ENCODE data around the gene LRP2BP.
"Not testable (repeated sequence)": the region's sequence is repeated elsewhere in the genome, so short reads cannot be mapped to it uniquely, and the experiment has no call there.

LRP2BP gene

DNA sequence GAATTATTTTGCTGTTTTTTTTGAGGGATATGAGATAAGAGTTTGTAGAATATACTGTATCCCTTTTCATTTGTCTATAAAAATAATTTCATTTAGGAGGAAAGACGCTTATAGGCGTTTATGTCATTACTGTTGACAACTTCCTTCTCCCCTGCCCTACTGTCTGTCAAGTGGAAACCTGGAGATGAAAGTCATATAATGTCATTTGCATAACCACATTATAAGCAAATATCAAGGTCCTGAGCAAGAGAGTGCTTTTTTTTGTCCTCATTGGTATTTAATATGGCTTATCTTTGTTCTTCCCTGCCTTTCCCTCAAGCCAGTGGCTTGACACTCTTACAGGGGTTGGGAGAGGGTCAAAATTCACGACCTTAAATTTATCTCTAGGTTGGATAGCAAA is 55.8 kb downstream of the LRP2BP start:
- peaks cover 6% of the 10 kb centered on the region; the same call in 1 of the 2 replicates for H3K4me1 ChIP-seq (ENCODE audit: insufficient read depth, low read length)
- H3K9ac ChIP-seq (ENCODE audit: low read depth, low read length) = no peak overlapping the region
- no peaks in the 10 kb centered on the region for H3K9me3 ChIP-seq (ENCODE audit: control insufficient read depth, insufficient read depth, low read length)
- no peaks in the 10 kb centered on the region for H3K36me3 ChIP-seq (ENCODE audit: insufficient read depth, low read length)

DNA sequence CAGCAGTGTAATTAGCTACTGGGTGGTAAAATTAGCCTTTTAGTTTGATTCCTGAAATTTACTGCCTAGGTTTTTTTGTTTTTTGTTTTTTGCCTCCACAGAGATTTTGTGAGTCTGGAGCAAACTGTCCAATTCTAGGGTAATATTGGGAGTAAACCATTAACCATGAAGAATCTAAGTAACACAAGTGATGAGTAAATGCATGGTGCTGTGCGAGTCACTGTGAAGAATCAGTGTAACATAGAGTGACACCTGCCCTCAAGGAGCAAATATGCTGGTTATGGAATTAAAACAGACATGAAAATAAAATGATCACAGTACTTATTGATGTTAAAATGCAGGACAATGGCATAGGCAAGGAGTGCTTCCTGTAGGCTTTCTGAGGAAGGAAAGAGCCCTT is 60.1 kb downstream of the LRP2BP start:
- H3K36me3 ChIP-seq (ENCODE audit: insufficient read depth, low read length) = no peaks in the 10 kb centered on the region
- H3K4me1 ChIP-seq (ENCODE audit: insufficient read depth, low read length) = peaks cover 14% of the 10 kb centered on the region; the same call in 1 of the 2 replicates
- no peak overlapping the region for H3K9ac ChIP-seq (ENCODE audit: low read depth, low read length)
- no peaks in the 10 kb centered on the region for H3K9me3 ChIP-seq (ENCODE audit: control insufficient read depth, insufficient read depth, low read length)

DNA sequence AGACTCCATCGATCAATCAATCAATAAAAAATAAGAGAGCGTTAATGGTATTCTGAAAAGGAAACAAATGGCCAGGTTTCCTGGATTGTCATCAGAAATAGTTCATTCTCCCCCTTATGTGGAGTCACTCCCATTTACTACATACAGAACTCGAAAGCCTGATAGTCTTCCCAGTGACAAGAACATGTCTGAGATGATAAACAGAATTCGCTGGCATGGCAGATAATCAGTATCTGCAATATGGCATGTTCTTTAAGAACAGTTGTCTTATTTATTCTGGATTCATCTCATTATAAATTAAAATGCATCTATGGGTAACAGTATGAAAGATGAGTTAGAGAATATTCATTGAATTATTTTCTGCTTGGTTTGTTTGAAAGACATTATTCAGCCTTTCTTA is 61.4 kb downstream of the LRP2BP start:
- Histone ChIP-seq H3K4me1 (ENCODE audit: insufficient read depth, low read length) (peaks cover 14% of the 10 kb centered on the region; the same call in 1 of the 2 replicates), H3K9ac (ENCODE audit: low read depth, low read length) (no peak overlapping the region), H3K36me3 (ENCODE audit: insufficient read depth, low read length) (no peaks in the 10 kb centered on the region)

DNA sequence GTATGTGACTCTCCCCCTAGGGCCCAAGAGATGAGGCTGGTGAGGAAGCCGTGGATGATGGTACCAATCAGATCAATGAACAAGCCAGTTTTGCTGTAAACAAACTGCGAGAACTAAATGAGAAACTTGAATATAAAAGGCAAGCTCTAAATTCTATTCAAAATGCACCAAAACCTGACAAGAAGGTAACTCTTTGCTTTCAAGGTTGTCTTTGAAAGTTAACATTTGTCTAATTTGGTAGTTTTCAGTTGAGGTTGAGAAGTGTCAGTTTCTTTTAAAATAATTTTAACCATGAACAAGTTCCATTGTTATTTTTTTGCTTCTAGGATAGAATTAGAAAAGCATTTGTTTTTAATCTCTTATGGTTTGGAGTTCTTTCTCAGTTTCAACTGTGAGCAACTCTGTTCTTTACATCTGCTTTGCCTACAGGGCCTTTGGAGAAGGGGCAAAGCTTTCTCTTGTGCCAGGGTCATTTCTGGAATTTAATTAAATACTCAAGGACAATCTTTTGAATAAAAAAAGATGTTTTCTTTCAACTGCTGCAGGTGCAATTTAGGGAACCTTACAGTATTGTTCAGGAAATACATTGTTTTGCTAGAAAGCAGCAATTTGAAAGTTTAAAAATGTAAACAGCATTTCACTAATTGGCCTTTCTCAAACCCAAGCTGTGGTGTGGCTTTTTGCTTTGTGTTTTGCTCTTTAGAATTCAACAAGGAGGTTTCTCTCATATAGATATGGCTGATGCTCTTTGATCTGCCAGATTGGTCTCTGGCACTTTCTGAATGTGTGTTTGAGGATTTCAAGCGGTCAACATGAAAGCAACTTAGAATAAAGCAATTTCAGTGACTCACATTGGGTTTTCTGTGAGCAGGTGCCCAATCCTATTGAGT is 62.9 kb downstream of the LRP2BP start:
- no peak overlapping the region for H3K9ac ChIP-seq (ENCODE audit: low read depth, low read length)
- peaks cover 14% of the 10 kb centered on the region; the same call in 1 of the 2 replicates for H3K4me1 ChIP-seq (ENCODE audit: insufficient read depth, low read length)
- H3K9me3 ChIP-seq (ENCODE audit: control insufficient read depth, insufficient read depth, low read length) = peaks cover 4% of the 10 kb centered on the region; the same call in 1 of the 2 replicates
- H3K36me3 ChIP-seq (ENCODE audit: insufficient read depth, low read length) = no peaks in the 10 kb centered on the region

More for the DNA sequence above, 61.4 kb downstream of the LRP2BP start:
- 0 out of 2 replicates have a peak, but pooled peaks cover 4% of the 10 kb centered on the region for H3K9me3 ChIP-seq (ENCODE audit: control insufficient read depth, insufficient read depth, low read length)

DNA sequence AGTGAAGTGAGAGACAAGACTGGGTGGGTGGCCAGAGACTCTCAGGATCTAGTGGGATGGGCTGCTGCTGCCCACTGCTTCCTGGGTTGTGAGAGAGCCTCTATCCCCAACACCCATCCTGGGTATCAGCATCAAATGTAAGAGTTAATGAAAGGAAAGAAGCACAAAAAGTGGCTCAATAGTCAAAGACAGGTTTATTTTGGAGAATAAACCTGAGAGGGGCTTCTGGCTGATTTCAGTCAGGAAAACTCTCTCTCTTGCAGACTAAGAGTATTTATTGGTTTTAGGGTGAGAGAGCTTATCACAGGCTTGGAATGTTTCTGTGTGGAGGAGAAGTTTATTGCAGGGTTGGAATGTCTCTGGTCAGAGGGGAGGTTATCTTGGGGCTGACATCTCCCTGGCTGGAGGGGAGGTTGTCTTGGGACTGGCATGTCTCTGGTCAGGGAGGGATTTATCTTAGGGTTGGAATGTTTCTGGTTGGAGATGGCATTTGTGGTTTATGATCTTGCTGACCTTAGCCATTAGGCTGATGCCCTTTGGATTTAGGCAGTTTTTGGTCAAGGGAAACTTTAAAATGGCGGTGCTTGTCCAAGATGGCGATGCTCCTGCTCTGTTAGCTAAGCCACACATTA is 65.7 kb downstream of the LRP2BP start:
- not testable (repeated sequence) for H3K9ac ChIP-seq (ENCODE audit: low read depth, low read length); H3K9me3 ChIP-seq (ENCODE audit: control insufficient read depth, insufficient read depth, low read length); H3K36me3 ChIP-seq (ENCODE audit: insufficient read depth, low read length)
- peaks cover 14% of the 10 kb centered on the region; the same call in 1 of the 2 replicates for H3K4me1 ChIP-seq (ENCODE audit: insufficient read depth, low read length)

DNA sequence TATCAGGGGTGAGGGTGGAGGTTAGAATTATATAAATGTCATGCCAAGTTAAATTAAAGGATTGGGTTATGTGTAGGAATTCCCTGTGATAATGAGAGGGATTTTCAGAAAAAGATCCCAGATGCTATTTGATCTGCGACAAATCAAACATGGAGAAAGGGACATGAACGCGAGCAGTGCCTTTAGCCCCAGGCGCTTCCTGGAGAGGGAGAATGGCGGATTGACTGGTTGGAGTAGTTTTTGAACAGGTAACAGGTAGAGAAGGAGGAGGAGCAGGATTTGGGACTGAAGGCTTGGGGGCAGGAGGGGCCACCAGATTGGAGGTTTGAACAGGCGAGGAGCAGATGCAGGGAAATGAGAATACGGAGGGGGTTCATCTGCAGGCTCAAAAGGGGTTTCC is 67.1 kb downstream of the LRP2BP start:
- 0 out of 2 replicates have a peak, but pooled peaks cover 2% of the 10 kb centered on the region for H3K36me3 ChIP-seq (ENCODE audit: insufficient read depth, low read length)
- H3K4me1 ChIP-seq (ENCODE audit: insufficient read depth, low read length) = peaks cover 14% of the 10 kb centered on the region; the same call in 1 of the 2 replicates
- no peak overlapping the region for H3K9ac ChIP-seq (ENCODE audit: low read depth, low read length)
- H3K9me3 ChIP-seq (ENCODE audit: control insufficient read depth, insufficient read depth, low read length) = peaks cover 4% of the 10 kb centered on the region; the same call in 1 of the 2 replicates

DNA sequence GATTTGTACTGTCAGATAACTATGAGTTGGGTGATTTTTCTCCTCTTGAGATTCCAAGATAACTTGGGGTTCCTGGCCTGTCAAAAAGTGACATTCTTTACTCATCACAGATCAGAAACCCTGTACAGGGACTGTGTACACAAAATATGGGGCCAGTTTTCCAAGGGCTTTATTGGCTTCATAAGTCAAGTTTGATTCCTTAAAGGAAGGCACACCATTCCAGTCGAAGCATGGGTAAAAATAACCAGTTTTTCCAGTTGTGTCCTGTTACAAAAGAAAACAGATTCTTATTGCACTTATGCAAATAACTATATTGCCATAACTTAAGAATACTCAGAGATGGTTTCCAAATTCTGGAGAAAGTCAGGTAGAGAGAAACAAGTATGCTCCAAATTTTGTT is 70.0 kb downstream of the LRP2BP start:
- H3K9me3 ChIP-seq (ENCODE audit: control insufficient read depth, insufficient read depth, low read length); H3K36me3 ChIP-seq (ENCODE audit: insufficient read depth, low read length); H3K4me1 ChIP-seq (ENCODE audit: insufficient read depth, low read length); H3K9ac ChIP-seq (ENCODE audit: low read depth, low read length): not testable (repeated sequence)

DNA sequence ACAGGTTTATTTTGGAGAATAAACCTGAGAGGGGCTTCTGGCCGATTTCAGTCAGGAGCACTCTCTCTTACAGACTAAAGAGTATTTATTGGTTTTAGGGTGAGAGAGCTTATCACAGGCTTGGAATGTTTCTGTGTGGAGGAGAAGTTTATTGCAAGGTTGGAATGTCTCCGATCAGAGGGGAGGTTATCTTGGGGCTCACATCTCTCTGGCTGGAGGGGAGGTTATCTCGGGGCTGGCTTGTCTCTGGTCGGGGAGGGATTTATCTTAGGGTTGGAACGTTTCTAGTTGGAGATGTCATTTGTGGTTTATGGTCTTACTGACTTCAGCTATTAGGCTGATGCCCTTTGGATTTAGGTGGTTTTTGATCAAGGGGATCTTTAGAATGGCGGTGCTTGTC is 71.4 kb downstream of the LRP2BP start:
- H3K9ac ChIP-seq (ENCODE audit: low read depth, low read length); H3K4me1 ChIP-seq (ENCODE audit: insufficient read depth, low read length); H3K36me3 ChIP-seq (ENCODE audit: insufficient read depth, low read length); H3K9me3 ChIP-seq (ENCODE audit: control insufficient read depth, insufficient read depth, low read length): not testable (repeated sequence)

DNA sequence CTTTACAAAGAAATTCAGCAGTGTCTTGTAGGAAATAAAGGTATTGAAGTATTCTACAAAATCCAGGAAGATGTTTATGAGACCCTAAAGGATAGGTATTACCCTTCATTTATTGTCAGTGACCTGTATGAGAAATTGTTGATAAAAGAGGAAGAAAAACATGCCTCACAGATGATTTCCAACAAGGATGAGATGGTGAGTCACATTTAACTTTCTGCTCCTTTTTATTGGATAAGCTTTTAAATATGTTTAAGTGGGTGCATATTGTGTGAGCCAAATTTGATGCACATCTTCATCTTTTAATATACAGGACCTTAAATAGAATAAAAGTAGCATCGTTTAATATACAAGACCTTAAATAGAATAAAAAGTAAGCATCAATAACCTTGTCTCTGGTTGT is 72.1 kb downstream of the LRP2BP start:
- H3K4me1 ChIP-seq (ENCODE audit: insufficient read depth, low read length) = no peaks in the 10 kb centered on the region; the same call in 1 of the 2 replicates
- 0 out of 2 replicates have a peak, but pooled peaks cover 2% of the 10 kb centered on the region for H3K36me3 ChIP-seq (ENCODE audit: insufficient read depth, low read length)
- H3K9me3 ChIP-seq (ENCODE audit: control insufficient read depth, insufficient read depth, low read length) = peaks cover 8% of the 10 kb centered on the region
- no peak overlapping the region for H3K9ac ChIP-seq (ENCODE audit: low read depth, low read length)

DNA sequence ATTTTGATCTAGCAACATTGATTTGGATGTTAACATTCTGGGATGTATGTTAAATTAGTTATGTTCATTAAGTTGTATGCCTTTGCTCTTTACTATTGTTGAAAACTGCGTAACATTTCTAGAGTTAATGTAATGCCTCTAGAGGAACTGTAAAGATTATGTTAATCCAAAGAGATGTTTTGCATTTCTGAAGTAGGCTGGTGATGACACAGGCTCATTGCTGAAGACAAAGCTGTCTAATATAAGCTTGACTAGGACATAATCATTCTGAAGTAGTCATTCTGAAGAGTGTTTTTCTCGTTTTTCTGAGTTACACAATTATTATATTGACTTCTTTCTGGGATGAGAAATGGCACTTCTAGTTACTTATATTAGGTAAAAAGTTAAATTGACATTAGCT is 72.9 kb downstream of the LRP2BP start:
- Histone ChIP-seq H3K4me1 (ENCODE audit: insufficient read depth, low read length) (peaks cover 6% of the 10 kb centered on the region; the same call in 1 of the 2 replicates), H3K9me3 (ENCODE audit: control insufficient read depth, insufficient read depth, low read length) (peaks cover 8% of the 10 kb centered on the region; the same call in 1 of the 2 replicates), H3K9ac (ENCODE audit: low read depth, low read length) (no peak overlapping the region), H3K36me3 (ENCODE audit: insufficient read depth, low read length) (0 out of 2 replicates have a peak, but pooled peaks cover 2% of the 10 kb centered on the region)

DNA sequence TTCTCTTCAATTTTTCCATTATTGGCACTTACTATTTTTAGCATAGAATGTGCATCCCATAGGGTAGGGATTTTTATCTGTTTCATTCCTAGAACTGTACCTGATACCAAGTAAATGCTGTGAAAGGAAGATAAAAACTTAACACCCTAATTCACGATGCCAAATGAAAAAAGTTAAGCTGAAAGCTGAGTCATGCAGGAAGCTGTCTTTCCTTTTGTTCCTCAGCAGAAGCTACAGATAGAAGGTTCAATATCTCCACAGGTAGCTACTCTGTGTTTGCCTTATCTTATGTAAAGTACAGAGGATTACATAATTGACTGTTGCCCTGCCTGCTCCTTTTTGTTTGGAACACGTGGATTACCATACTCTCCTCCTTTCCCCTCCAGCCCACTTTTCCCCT is 77.0 kb downstream of the LRP2BP start:
- Histone ChIP-seq H3K9me3 (ENCODE audit: control insufficient read depth, insufficient read depth, low read length) (peaks cover 8% of the 10 kb centered on the region; the same call in 1 of the 2 replicates), H3K36me3 (ENCODE audit: insufficient read depth, low read length) (no peaks in the 10 kb centered on the region), H3K4me1 (ENCODE audit: insufficient read depth, low read length) (peaks cover 7% of the 10 kb centered on the region; the same call in 1 of the 2 replicates), H3K9ac (ENCODE audit: low read depth, low read length) (no peak overlapping the region)

DNA sequence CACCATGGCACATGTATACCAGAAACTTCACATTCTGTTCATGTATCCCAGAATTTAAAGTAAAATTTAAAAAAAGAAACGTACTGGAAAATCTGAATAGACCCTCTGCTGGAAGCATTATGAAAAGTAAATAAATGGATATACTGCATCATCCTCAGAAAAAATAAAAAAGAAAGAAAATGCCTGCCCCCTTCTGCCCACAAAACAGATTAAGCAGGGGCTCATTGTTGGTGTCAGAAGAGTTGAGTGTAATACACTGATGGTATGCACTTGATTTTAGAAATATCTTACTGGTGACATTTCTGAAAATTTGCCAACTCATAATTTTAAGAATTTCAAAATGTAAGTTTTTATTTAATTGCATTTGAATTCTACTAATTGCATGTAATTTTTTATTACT is 77.8 kb downstream of the LRP2BP start:
- H3K9ac ChIP-seq (ENCODE audit: low read depth, low read length) = no peak overlapping the region
- H3K4me1 ChIP-seq (ENCODE audit: insufficient read depth, low read length) = peaks cover 7% of the 10 kb centered on the region; the same call in 1 of the 2 replicates
- no peaks in the 10 kb centered on the region for H3K36me3 ChIP-seq (ENCODE audit: insufficient read depth, low read length)
- peaks cover 8% of the 10 kb centered on the region; the same call in 1 of the 2 replicates for H3K9me3 ChIP-seq (ENCODE audit: control insufficient read depth, insufficient read depth, low read length)

DNA sequence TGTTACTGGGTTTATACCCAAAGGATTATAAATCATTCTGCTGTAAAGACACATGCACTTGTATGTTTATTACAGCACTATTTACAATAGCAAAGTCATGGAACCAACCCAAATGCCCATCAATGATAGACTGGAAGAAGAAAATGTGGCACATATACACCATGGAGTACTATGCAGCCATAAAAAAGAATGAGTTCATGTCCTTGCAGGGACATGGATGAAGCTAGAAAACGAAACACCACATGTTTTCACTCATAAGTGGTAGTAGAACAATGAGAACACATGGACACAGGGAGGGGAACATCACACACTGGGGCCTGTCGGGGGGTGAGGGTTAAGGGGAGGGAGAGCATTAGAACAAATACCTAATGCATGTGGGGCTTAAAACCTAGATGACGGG is 78.3 kb downstream of the LRP2BP start:
- not testable (repeated sequence) for H3K4me1 ChIP-seq (ENCODE audit: insufficient read depth, low read length); H3K36me3 ChIP-seq (ENCODE audit: insufficient read depth, low read length); H3K9me3 ChIP-seq (ENCODE audit: control insufficient read depth, insufficient read depth, low read length); H3K9ac ChIP-seq (ENCODE audit: low read depth, low read length)

All from ES-I3 (cell line).